ENCODE data around the gene GSTM4. TPM values are rescaled to one million over a fixed set of nuclear protein-coding genes. Genes with fewer than 3 reads are reported as not detected.

The GSTM4 gene
- total RNA-seq, 1 experiment from 2014 or later, result 24.6 TPM

- H4K91ac ChIP-seq (ENCODE audit: insufficient read length, low read depth, low read length), result no peak overlapping the region
- peaks cover 12% of the 10 kb centered on the region for H3K23me2 ChIP-seq (ENCODE audit: insufficient read length, low read depth, low read length, poor library complexity, severe bottlenecking)
- peak; percentile 59 for DNase-seq
- no CpG with 5 or more reads among the region's 3 CpGs for WGBS (ENCODE audit: extremely low coverage, insufficient read length, low lambda C conversion rate)
- H3K27ac ChIP-seq (ENCODE audit: insufficient read length, low read depth, low read length), result no peak overlapping the region
- H2BK12ac ChIP-seq (ENCODE audit: insufficient read length, low read depth, low read length), result no peak overlapping the region
- H3K79me1 ChIP-seq (ENCODE audit: insufficient read depth, low read depth, low read length, poor library complexity, severe bottlenecking), result no peaks in the 10 kb centered on the region
- no peak overlapping the region for H2BK20ac ChIP-seq (ENCODE audit: low read depth, low read length, poor library complexity, severe bottlenecking)
- H3K4me3 Mint-ChIP-seq, result no peak overlapping the region; a peak in 1 of 5 replicates
- H3K79me2 ChIP-seq (ENCODE audit: insufficient read depth, low read length), result peaks cover 6% of the 10 kb centered on the region; the same call in 1 of the 2 replicates
- H3K14ac ChIP-seq (ENCODE audit: insufficient read depth, low read length), result no peak overlapping the region
- H2AK5ac ChIP-seq (ENCODE audit: insufficient read length, low read length), result no peak overlapping the region
- peaks cover 43 to 48% of the 10 kb centered on the region in 2 experiments for H3K4me1 Mint-ChIP-seq
- no peak overlapping the region for H2BK15ac ChIP-seq (ENCODE audit: low read depth, low read length)
- no peaks in the 10 kb centered on the region for H3K27me3 ChIP-seq (ENCODE audit: insufficient read depth, low read length)
- no peak overlapping the region for H4K8ac ChIP-seq (replicated peaks; ENCODE audit: insufficient read length, low read depth, low read length)
- no peaks in the 10 kb centered on the region; a peak in 1 of 7 replicates for H3K36me3 Mint-ChIP-seq (ENCODE audit: insufficient read depth in 1 of 3, low read depth in 3 of 3)
- H3K4me1 ChIP-seq (ENCODE audit: insufficient read depth, low read length), result no peaks in the 10 kb centered on the region; the same call in 1 of the 2 replicates
- peak overlapping the region; percentile 67 to 93 (median 68); a peak in 5 of 7 replicates for H3K27ac Mint-ChIP-seq
- H3K23ac ChIP-seq (ENCODE audit: insufficient read length, low read depth, low read length), result no peak overlapping the region
- no peak overlapping the region for H3K56ac ChIP-seq (ENCODE audit: insufficient read length, low read depth, low read length)
- TF ChIP-seq CTCF (conservative IDR thresholded peaks at IDR 0.05), result peak; percentile 26; the same call in 1 of the 3 replicates
- H3K18ac ChIP-seq (ENCODE audit: insufficient read length, low read depth, low read length), result no peak overlapping the region
- H2BK120ac ChIP-seq (ENCODE audit: low read depth, low read length, poor library complexity, severe bottlenecking), result no peak overlapping the region
- peaks cover 2% of the 10 kb centered on the region for H4K20me1 ChIP-seq (ENCODE audit: control insufficient read depth, insufficient read depth, insufficient read length)
- H2BK5ac ChIP-seq (ENCODE audit: insufficient read length, low read length), result no peak overlapping the region
- no peak overlapping the region for H4K5ac ChIP-seq (ENCODE audit: insufficient read length, low read depth, low read length)
- H3K4ac ChIP-seq (ENCODE audit: low read depth, low read length), result no peak overlapping the region
- no peak overlapping the region for H3K9ac ChIP-seq (ENCODE audit: extremely low read depth, insufficient read length, low read length)
- H3K4me2 ChIP-seq (ENCODE audit: insufficient read depth, insufficient read length, low read length), result no peak overlapping the region
- no peaks in the 10 kb centered on the region for H3K9me3 Mint-ChIP-seq
- no peaks in the 10 kb centered on the region for H3K9me3 ChIP-seq (ENCODE audit: control insufficient read depth, low read depth, low read length)
- no peaks in the 10 kb centered on the region; the same call in 1 of the 2 replicates for H3K27me3 Mint-ChIP-seq (ENCODE audit: low read depth)
- H3T11ph ChIP-seq (ENCODE audit: low read length), result no peak overlapping the region
- no peak overlapping the region for H2AFZ ChIP-seq (ENCODE audit: low read length)
Measured at GRCh38 chr1:109617291-109617801, 38.6 kb upstream of the GSTM4 start.

Data from H9 (cell line).